Measurements from ENCODE around the gene ZNF888.
"Not testable (repeated sequence)": the region's sequence is repeated elsewhere in the genome, so short reads cannot be mapped to it uniquely, and the experiment has no call there.

ZNF888 gene

DNA sequence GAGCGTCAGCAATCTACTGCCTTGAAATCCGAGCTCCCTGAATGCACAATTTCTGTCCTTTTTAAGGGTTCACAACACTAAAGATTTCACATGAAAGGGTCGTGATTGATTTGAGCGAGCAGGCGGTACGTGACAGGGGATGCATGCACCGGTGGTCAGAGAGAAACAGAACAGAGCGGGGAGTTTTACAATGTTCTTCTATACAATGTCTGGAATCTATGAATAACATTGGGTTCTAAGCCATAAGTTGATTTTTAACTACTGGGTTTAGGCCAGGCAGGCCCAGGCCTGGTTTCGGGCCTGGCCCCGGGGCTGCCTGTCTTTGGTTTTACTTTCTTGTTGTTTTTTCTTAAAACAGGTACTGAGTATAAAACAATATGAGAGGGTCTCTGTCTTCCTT lies 24.6 kb downstream of the ZNF888 start:
- Histone ChIP-seq H3K9ac (ENCODE audit: low read length) (peak overlapping the region; percentile 70), H3K4me3 (ENCODE audit: low read depth, low read length) (peak overlapping the region; percentile 89), H3K36me3 (ENCODE audit: control insufficient read depth, insufficient read depth, low read length) (peaks cover 13% of the 10 kb centered on the region), H3K27ac (ENCODE audit: low read depth, low read length) (peak overlapping the region; percentile 52; the same call in 1 of the 2 replicates)
- not testable (repeated sequence) for H3K9me3 ChIP-seq (ENCODE audit: control insufficient read depth, insufficient read depth, low read depth, low read length); H3K4me1 ChIP-seq (ENCODE audit: control insufficient read depth, insufficient read depth, low read length); H3K27me3 ChIP-seq (ENCODE audit: control insufficient read depth, insufficient read depth, low read length)

DNA sequence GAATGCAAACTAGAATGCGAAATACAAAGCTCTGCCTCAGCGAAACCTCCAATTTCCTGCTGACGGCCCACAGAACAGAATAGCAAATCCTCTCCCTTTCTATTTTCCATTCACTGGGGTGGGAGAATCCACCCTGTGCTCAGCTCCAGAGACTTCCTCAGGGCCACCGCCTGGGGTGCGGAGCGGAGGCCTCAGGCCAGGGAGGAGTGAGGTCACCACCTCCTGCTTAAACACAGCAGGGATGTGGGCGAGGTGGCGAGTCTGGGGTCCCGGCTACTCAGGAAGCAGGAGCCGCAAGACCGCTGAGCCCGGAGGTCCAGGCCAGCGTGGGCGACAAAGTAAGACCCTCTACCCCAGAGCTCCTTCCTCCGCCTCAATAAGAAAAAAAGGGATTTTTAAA lies 25.1 kb downstream of the ZNF888 start:
- Histone ChIP-seq H3K4me3 (ENCODE audit: low read depth, low read length) (peak overlapping the region; percentile 89), H3K9ac (ENCODE audit: low read length) (peak overlapping the region; percentile 70), H3K27ac (ENCODE audit: low read depth, low read length) (peak overlapping the region; percentile 52; the same call in 1 of the 2 replicates)

DNA sequence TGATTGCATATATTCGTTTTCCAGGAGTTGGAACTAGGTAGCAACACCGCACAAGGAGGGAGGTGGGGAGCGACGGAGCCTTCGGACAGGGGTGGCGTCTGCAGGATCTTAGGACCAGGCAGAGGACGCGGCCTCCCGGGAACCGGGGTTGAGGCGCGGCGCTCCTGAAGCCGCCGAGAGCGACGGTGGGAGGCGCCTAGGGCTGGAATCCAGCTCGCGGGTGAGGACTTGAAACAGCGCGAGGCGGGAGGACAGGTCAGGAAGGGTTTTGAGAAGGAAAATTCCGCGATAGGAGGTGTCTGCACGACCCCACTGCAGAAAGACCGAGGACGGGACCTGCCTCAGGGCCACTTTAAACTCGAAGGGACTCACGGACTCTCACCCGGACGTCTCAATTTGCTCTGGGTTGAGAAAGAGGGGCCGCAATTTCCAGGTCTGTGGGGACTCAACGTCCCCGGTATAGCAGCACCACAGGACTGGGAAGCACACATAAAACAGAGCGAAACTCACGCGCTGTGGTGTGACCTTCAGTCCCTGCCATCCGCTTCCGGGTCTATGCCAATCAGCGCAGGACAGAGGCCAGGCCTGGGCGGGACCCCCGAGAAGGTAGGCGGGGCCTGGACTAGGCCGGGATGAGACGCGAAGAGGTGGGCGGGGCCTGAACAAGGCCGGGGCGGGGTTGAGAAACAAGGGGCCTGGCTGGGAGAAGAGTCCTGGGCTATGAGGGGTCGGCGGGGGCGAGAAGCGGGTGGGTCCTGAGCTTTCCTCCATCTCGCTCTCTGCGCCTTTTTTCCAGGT lies 25.9 kb downstream of the ZNF888 start, which contains the start of gene ZNF320:
Gene ZNF320, minus strand, starts transcription at position 498 of the 798 bp plus-strand sequence. CDS start 7,380 bp downstream, outside the sequence.
- Histone ChIP-seq H3K4me3 (ENCODE audit: low read depth, low read length) (peak within 1 kb of the TSS; percentile 89), H3K4me1 (ENCODE audit: control insufficient read depth, insufficient read depth, low read length) (peaks cover 9% of the 10 kb centered on the region; the same call in 1 of the 2 replicates), H3K27ac (ENCODE audit: low read depth, low read length) (peak within 1 kb of the TSS; percentile 85), H3K9ac (ENCODE audit: low read length) (peak within 1 kb of the TSS; percentile 89), H3K36me3 (ENCODE audit: control insufficient read depth, insufficient read depth, low read length) (peaks cover 19% of the 10 kb centered on the region), H3K9me3 (ENCODE audit: control insufficient read depth, insufficient read depth, low read depth, low read length) (no peaks in the 10 kb centered on the region), H3K27me3 (ENCODE audit: control insufficient read depth, insufficient read depth, low read length) (no peaks in the 10 kb centered on the region)

More for the DNA sequence above, 25.1 kb downstream of the ZNF888 start:
- Histone ChIP-seq H3K4me1 (ENCODE audit: control insufficient read depth, insufficient read depth, low read length) (peaks cover 9% of the 10 kb centered on the region; the same call in 1 of the 2 replicates), H3K36me3 (ENCODE audit: control insufficient read depth, insufficient read depth, low read length) (peaks cover 18% of the 10 kb centered on the region), H3K27me3 (ENCODE audit: control insufficient read depth, insufficient read depth, low read length) (no peaks in the 10 kb centered on the region), H3K9me3 (ENCODE audit: control insufficient read depth, insufficient read depth, low read depth, low read length) (no peaks in the 10 kb centered on the region)

DNA sequence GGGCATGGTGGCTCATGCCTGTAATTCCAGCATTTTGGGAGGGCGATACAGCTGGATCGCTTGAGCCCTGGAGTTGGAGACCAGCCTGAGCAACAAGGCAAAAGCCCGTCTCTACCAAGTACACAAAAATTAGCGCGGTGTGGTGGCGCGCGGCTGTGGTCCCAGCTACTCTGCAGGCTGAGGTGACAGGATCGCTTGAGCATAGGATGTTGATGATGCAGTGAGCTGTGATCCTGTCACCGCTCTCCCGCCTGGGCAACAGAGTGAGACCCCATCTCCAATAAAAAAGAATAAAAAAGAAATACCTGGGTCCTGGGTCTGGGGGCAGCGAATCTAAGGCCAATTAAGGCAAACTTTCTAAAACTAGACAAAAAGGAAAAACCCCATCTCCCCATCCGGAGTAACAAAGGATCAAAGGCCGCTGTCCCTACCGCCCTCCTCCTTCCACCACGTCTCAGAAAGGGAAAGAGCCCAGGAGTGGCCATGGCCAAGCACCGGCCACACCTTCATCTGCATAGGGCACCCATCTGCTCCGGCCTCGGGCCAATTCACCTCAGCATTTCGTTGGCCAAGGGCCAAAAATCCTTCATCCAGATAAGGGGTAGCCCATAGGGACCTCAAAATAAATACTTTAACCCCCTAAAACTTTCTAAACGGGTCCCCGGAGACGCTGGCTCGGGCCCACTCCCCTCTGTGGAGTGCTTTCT lies 26.6 kb downstream of the ZNF888 start:
- Histone ChIP-seq H3K4me3 (ENCODE audit: low read depth, low read length) (peak overlapping the region; percentile 89), H3K9me3 (ENCODE audit: control insufficient read depth, insufficient read depth, low read depth, low read length) (no peaks in the 10 kb centered on the region), H3K36me3 (ENCODE audit: control insufficient read depth, insufficient read depth, low read length) (peaks cover 26% of the 10 kb centered on the region), H3K27me3 (ENCODE audit: control insufficient read depth, insufficient read depth, low read length) (no peaks in the 10 kb centered on the region), H3K27ac (ENCODE audit: low read depth, low read length) (peak overlapping the region; percentile 85; the same call in 1 of the 2 replicates), H3K9ac (ENCODE audit: low read length) (peak overlapping the region; percentile 89), H3K4me1 (ENCODE audit: control insufficient read depth, insufficient read depth, low read length) (peaks cover 9% of the 10 kb centered on the region; the same call in 1 of the 2 replicates)

DNA sequence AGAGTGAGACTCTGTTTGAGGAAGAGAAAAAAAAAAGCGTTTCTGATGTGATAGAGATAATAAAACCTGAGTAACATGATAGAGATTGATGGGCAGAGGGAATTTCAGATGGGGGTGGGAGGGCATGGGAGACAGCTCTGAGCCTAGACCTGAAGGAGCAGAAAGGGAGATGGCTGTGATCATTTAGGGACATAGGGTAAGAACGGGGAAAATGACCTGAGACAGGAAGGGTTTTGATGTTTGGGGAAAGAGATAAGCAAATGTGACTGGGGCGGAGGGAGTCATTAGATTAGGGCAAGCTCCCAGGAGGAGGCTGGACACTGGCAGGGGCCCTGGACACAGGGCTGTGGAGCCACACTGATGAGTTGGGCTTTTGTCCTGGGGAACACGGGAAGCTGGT lies 31.9 kb downstream of the ZNF888 start:
- Histone ChIP-seq H3K36me3 (ENCODE audit: control insufficient read depth, insufficient read depth, low read length) (peaks cover 70% of the 10 kb centered on the region), H3K4me3 (ENCODE audit: low read depth, low read length) (no peak overlapping the region), H3K9me3 (ENCODE audit: control insufficient read depth, insufficient read depth, low read depth, low read length) (no peaks in the 10 kb centered on the region), H3K27me3 (ENCODE audit: control insufficient read depth, insufficient read depth, low read length) (no peaks in the 10 kb centered on the region), H3K9ac (ENCODE audit: low read length) (no peak overlapping the region), H3K4me1 (ENCODE audit: control insufficient read depth, insufficient read depth, low read length) (no peaks in the 10 kb centered on the region), H3K27ac (ENCODE audit: low read depth, low read length) (no peak overlapping the region)

DNA sequence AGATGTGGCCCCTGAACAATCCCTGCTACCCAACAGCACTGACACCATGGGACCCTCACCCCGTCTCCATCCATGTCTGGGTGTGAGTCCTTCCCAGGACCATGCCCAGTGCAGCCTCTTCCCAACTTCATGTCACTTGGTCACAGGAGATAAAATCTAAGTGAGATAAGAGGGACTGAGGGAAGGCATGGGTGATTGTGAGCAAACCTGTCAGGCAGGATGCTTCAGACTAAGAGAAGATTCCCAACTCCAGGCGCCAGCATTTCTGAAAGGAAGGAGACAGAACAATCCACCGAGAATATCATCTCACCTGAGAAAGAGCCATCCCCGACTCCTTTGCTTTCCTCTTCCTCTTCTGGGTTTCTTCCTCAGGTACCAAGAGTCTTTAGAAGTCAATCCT lies 33.3 kb downstream of the ZNF888 start:
- no peak overlapping the region for H3K27ac ChIP-seq (ENCODE audit: low read depth, low read length)
- H3K4me3 ChIP-seq (ENCODE audit: low read depth, low read length), result no peak overlapping the region
- H3K36me3 ChIP-seq (ENCODE audit: control insufficient read depth, insufficient read depth, low read length), result peaks cover 80% of the 10 kb centered on the region
- H3K9me3 ChIP-seq (ENCODE audit: control insufficient read depth, insufficient read depth, low read depth, low read length), result no peaks in the 10 kb centered on the region; the same call in 1 of the 2 replicates
- H3K4me1 ChIP-seq (ENCODE audit: control insufficient read depth, insufficient read depth, low read length), result no peaks in the 10 kb centered on the region
- H3K9ac ChIP-seq (ENCODE audit: low read length), result no peak overlapping the region
- no peaks in the 10 kb centered on the region for H3K27me3 ChIP-seq (ENCODE audit: control insufficient read depth, insufficient read depth, low read length)

DNA sequence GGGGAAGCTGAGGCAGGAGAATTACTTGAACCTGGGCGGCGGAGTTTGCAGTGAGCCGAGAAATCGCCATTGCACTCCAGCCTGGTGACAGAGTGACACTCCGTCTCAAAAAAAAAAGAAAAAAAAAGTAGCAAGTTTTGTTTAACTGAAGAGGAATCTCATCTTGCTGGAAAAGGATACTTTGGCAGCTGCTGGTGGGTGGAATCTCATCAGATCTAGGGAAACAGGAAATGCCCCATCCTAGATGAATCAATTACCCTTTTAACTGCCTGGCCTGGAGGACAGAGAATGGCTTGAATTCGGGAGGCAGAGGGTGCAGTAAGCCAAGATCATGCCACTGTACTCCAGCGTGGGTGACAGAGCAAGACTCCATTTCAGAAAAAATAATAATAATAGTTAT lies 34.2 kb downstream of the ZNF888 start:
- Histone ChIP-seq H3K9me3 (ENCODE audit: control insufficient read depth, insufficient read depth, low read depth, low read length) (no peaks in the 10 kb centered on the region; the same call in 1 of the 2 replicates), H3K27ac (ENCODE audit: low read depth, low read length) (no peak overlapping the region), H3K4me1 (ENCODE audit: control insufficient read depth, insufficient read depth, low read length) (no peaks in the 10 kb centered on the region), H3K4me3 (ENCODE audit: low read depth, low read length) (no peak overlapping the region), H3K36me3 (ENCODE audit: control insufficient read depth, insufficient read depth, low read length) (peaks cover 83% of the 10 kb centered on the region), H3K9ac (ENCODE audit: low read length) (no peak overlapping the region), H3K27me3 (ENCODE audit: control insufficient read depth, insufficient read depth, low read length) (no peaks in the 10 kb centered on the region)

DNA sequence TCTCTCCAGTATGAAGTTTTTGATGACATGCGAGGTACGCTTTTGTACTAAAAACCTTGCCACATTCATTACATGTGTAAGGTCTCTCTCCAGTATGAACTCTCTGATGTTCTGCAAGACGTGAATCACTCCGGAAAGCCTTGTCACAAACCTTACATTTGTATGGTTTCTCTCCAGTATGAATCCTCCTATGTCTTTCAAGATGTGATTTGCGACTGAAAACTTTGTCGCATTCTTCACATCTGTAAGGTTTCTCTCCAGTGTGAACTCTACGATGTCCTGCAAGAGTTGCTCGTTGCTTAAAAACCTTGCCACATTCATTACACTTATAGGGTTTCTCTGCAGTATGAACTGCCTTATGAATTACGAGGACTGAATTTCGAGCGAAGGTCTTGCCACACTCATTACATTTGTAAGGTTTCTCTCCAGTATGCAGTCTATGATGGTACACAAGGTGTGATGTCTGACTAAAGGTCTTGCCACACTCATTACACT lies 42.3 kb downstream of the ZNF888 start:
- H3K36me3 ChIP-seq (ENCODE audit: control insufficient read depth, insufficient read depth, low read length), result peaks cover 79% of the 10 kb centered on the region
- H3K9me3 ChIP-seq (ENCODE audit: control insufficient read depth, insufficient read depth, low read depth, low read length), result peaks cover 13% of the 10 kb centered on the region; the same call in 1 of the 2 replicates
- H3K27me3 ChIP-seq (ENCODE audit: control insufficient read depth, insufficient read depth, low read length), result no peaks in the 10 kb centered on the region
- no peak overlapping the region for H3K4me3 ChIP-seq (ENCODE audit: low read depth, low read length)
- H3K4me1 ChIP-seq (ENCODE audit: control insufficient read depth, insufficient read depth, low read length), result no peaks in the 10 kb centered on the region
- no peak overlapping the region for H3K27ac ChIP-seq (ENCODE audit: low read depth, low read length)
- no peak overlapping the region for H3K9ac ChIP-seq (ENCODE audit: low read length)

DNA sequence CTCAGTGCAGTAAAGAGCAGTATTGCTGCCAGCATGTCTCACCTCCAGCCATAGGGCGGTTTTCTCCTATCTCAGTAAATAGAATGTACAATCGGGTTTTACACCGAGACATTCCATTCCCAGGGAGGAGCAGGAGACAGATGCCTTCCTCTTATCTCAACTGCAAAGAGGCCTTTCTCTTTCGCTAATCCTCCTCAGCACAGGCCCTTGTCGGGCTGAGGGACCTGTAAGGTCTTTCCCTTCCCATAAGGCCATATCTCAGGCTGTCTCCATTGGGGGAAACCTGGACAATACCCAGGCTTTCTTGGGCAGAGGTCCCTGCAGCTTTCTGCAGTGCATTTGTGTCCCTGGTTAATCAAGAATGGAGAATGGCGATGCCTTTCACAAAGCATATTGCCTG lies 50.2 kb downstream of the ZNF888 start:
- not testable (repeated sequence) for H3K9me3 ChIP-seq (ENCODE audit: control insufficient read depth, insufficient read depth, low read depth, low read length); H3K4me1 ChIP-seq (ENCODE audit: control insufficient read depth, insufficient read depth, low read length); H3K36me3 ChIP-seq (ENCODE audit: control insufficient read depth, insufficient read depth, low read length); H3K9ac ChIP-seq (ENCODE audit: low read length); H3K27ac ChIP-seq (ENCODE audit: low read depth, low read length); H3K27me3 ChIP-seq (ENCODE audit: control insufficient read depth, insufficient read depth, low read length); H3K4me3 ChIP-seq (ENCODE audit: low read depth, low read length)

DNA sequence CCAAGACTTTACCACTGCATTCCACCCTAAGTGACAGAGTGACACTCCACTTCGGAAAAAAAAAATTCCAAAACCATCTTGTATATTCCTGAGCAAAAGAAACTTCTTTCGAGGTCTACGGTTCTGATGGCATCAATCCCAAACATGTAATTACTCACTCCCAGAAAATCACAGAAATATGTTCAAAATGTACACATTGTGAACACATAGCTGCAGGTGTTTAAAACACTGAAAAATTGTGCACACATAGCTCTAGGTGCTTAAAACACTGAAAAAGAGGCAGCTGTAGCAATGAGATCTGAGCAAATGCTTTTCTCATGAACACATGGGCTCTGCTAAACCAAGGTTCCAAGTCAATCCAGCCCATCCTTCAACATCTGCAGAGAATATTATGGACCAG lies 51.8 kb downstream of the ZNF888 start:
- Histone ChIP-seq H3K27me3 (ENCODE audit: control insufficient read depth, insufficient read depth, low read length) (no peaks in the 10 kb centered on the region), H3K4me1 (ENCODE audit: control insufficient read depth, insufficient read depth, low read length) (no peaks in the 10 kb centered on the region), H3K36me3 (ENCODE audit: control insufficient read depth, insufficient read depth, low read length) (no peaks in the 10 kb centered on the region), H3K9ac (ENCODE audit: low read length) (no peak overlapping the region), H3K4me3 (ENCODE audit: low read depth, low read length) (no peak overlapping the region), H3K9me3 (ENCODE audit: control insufficient read depth, insufficient read depth, low read depth, low read length) (no peaks in the 10 kb centered on the region), H3K27ac (ENCODE audit: low read depth, low read length) (no peak overlapping the region)

DNA sequence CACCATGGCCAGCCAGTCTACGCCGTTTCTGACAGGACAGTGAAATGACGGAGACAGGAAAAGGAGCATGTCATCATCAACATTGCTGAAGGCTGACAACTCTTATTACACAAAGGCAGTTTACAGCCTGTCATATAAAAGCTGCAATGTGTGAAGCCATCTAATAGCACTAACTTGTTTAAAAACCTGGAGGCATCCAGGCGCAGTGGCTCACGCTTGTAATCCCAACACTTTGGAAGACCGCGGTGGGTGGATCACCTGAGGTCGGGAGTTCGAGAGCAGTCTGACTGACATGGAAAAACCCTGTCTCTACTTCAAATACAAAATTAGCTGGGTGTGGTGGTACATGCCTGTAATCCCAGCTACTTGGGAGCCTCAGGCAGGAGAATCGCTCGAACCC lies 55.2 kb downstream of the ZNF888 start:
- H3K4me1 ChIP-seq (ENCODE audit: control insufficient read depth, insufficient read depth, low read length); H3K27ac ChIP-seq (ENCODE audit: low read depth, low read length); H3K9me3 ChIP-seq (ENCODE audit: control insufficient read depth, insufficient read depth, low read depth, low read length); H3K9ac ChIP-seq (ENCODE audit: low read length); H3K36me3 ChIP-seq (ENCODE audit: control insufficient read depth, insufficient read depth, low read length); H3K27me3 ChIP-seq (ENCODE audit: control insufficient read depth, insufficient read depth, low read length); H3K4me3 ChIP-seq (ENCODE audit: low read depth, low read length): not testable (repeated sequence)

Measured in HUES6 (cell line).